ENCODE measurements around the gene SYT17. TPM values are rescaled to one million over a fixed set of nuclear protein-coding genes. Genes with fewer than 3 reads are reported as not detected.

The SYT17 gene
- total RNA-seq, 1 experiment from 2014 or later, result 5.3 TPM

DNA sequence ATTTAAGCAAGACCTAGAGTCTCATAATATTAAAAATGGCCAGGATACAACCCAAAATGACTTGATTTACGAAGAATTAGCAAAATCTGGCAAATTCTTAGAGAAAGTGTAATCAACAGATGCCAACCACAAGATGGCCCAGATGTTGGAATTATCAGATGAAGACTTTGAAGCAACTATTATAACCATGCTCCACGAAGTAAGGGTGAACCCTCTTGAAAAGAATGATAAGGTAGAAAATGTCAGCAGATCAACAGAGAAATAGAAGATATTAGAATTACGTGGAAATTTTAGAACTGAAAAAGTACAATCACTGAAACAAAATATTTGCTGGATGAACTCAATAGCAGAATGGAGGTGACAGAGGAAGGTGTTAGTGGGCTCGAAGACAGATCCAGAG lies 67.4 kb downstream of the SYT17 start:
- no peaks in the 10 kb centered on the region for H3K36me3 ChIP-seq (replicated peaks; ENCODE audit: control insufficient read depth, insufficient read depth, low read length)
- no peak for DNase-seq
- no peak overlapping the region for H3K4me3 ChIP-seq (ENCODE audit: insufficient read depth, low read depth, low read length)
- H3K27me3 ChIP-seq (ENCODE audit: control insufficient read depth, insufficient read depth, low read length), result no peaks in the 10 kb centered on the region

DNA sequence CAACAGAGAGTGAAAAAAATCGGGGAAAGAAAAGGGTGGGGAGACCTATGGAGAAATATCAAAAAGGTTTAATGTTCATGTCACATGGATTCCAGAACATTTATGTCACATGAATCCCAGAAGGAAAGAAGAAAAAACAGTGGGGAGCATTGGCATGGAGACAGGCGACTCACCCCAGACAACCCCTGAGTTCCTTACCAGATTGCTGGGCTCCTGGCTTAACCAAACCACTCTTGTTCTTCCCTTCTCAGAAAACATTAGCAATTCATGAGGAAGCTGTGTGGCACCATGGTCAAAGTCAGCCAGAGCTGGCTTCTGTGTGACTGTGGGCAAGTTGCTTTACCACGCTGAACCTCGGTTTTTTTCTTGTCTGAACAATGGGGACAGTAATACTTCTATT lies 67.8 kb downstream of the SYT17 start:
- Histone ChIP-seq H3K27me3 (ENCODE audit: control insufficient read depth, insufficient read depth, low read length) (no peaks in the 10 kb centered on the region), H3K36me3 (replicated peaks; ENCODE audit: control insufficient read depth, insufficient read depth, low read length) (no peaks in the 10 kb centered on the region), H3K4me3 (ENCODE audit: insufficient read depth, low read depth, low read length) (no peak overlapping the region)
- no peak for DNase-seq

DNA sequence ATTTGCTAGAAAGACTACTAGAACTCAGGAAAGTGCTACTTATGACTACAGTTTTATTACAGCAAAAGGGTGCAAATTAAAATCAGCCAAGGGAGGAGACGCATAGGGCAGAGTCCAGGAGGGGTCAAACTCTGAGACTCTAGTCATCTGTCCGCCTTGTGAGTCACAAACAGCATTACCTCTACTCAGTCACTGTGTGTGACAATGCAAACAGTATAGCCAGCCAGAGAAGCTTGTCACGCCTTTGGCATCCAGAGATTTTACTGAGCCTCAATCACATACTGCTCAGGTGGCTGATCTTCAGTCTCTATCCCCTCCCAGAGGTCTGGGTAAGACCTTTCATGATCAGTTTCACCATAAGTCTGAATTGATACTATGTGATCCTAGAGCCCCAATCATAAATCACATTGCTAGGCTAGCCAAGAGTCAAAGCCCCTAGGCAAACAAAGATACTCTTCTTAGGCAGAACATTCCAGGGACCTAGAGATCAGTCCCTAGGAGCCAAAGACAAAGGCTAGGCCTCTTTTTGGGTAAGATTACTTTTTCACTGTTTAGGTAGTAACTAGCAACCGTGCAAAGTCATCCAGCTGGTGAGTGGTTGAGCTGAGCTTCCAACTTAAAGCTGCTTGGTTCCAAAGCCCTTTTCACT lies 68.6 kb downstream of the SYT17 start:
- no peaks in the 10 kb centered on the region for H3K36me3 ChIP-seq (replicated peaks; ENCODE audit: control insufficient read depth, insufficient read depth, low read length)
- no peak for DNase-seq
- H3K27me3 ChIP-seq (ENCODE audit: control insufficient read depth, insufficient read depth, low read length), result no peaks in the 10 kb centered on the region
- no peak overlapping the region for H3K4me3 ChIP-seq (ENCODE audit: insufficient read depth, low read depth, low read length)

DNA sequence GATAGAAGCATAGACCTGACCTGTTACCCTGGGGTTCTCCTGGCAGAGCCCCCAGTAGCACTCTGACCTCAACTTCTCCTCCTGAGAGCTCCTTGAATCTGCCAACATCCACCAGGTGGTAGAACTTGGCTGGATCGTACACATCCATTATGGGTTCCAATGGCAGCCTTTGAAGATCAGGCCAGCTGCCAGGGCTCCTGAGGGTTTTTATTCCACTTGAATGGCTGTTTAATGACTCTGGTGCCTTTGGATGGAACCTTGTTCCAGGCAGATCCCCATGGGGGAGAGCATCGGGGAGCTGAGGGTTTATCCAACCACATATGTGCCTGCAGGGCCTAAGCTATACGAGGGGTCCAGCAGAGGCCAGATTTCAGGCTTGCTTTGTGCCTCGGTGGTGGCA lies 70.4 kb downstream of the SYT17 start:
- H3K36me3 ChIP-seq (replicated peaks; ENCODE audit: control insufficient read depth, insufficient read depth, low read length), result no peaks in the 10 kb centered on the region
- no peaks in the 10 kb centered on the region for H3K27me3 ChIP-seq (ENCODE audit: control insufficient read depth, insufficient read depth, low read length)
- no peak overlapping the region for H3K4me3 ChIP-seq (ENCODE audit: insufficient read depth, low read depth, low read length)
- DNase-seq, result no peak

DNA sequence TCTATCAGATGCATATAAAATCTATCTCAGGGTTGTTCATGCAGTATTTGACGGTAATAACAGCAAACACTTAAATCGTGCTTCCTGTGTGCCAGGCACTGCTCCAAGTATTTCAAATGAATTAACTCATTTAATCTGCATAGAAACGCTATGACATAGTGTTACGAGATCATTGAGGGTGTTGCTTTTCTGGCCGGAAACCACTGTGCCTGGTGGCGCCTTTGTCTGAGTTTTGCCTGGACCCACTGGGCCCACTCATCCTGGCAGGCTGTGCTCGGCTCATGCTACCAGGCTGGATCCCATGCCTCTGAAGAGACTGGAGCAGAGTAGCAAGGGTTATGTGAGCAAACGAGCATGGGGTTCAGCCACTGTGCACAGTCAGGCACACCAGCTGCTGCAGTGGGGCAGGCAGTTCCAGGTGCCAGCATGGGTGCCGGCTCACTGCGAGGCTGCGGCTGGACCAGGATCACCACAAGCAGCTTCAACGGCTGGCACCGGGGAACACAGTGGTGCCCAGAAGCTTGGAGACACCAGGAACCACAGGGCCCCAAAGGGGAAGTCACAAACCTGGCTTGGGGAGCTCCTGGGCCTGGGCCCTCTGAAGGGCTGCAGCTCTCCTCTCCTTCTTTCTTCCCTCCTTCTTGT lies 71.6 kb downstream of the SYT17 start:
- Histone ChIP-seq H3K4me3 (ENCODE audit: insufficient read depth, low read depth, low read length) (no peak overlapping the region), H3K27me3 (ENCODE audit: control insufficient read depth, insufficient read depth, low read length) (no peaks in the 10 kb centered on the region), H3K36me3 (replicated peaks; ENCODE audit: control insufficient read depth, insufficient read depth, low read length) (no peaks in the 10 kb centered on the region)
- DNase-seq, result no peak

DNA sequence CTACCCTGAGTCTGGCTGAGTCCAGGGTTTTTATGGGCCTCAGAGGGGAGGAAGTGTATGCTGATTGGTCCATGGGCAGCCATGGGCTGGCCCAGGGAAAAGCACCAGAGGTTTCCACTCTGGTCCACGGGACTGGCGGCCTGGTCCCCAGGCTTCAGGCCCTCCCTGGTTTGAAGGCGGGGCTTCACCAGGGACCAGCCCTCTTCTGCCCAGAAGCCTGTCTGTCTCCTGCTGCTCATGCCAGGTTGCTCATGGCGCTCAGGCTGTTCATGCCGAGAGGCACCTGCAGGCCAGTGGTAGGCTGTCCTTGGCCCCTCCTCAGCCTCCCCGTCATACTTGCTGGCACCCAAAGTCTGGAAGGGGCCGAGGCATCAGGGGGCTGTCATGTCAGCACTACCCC lies 72.5 kb downstream of the SYT17 start:
- H3K36me3 ChIP-seq (replicated peaks; ENCODE audit: control insufficient read depth, insufficient read depth, low read length), result no peaks in the 10 kb centered on the region
- DNase-seq, result peak; percentile 39
- H3K27me3 ChIP-seq (ENCODE audit: control insufficient read depth, insufficient read depth, low read length), result no peaks in the 10 kb centered on the region
- H3K4me3 ChIP-seq (ENCODE audit: insufficient read depth, low read depth, low read length), result no peak overlapping the region

DNA sequence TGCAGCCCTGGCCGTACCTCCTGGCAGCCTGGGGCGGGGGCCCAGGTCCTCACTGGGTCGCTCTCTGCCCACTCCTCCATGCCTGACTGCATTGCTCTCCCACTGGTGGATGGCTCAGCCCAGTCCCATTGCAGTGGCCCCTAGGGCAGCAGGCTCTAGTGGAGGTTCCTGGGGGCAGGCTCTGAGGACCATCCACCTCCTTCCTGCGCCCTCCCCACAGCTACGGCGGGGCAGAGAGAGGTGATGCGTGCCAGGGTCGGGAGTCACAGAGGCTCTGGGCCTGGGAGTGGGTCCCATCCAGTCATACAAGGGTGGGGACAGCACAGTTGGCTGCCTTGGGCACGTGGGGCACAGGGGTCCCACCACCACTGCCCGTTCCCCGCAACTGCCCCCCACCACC lies 73.5 kb downstream of the SYT17 start:
- Histone ChIP-seq H3K36me3 (replicated peaks; ENCODE audit: control insufficient read depth, insufficient read depth, low read length) (no peaks in the 10 kb centered on the region), H3K27me3 (ENCODE audit: control insufficient read depth, insufficient read depth, low read length) (no peaks in the 10 kb centered on the region), H3K4me3 (ENCODE audit: insufficient read depth, low read depth, low read length) (no peak overlapping the region)
- no peak for DNase-seq

DNA sequence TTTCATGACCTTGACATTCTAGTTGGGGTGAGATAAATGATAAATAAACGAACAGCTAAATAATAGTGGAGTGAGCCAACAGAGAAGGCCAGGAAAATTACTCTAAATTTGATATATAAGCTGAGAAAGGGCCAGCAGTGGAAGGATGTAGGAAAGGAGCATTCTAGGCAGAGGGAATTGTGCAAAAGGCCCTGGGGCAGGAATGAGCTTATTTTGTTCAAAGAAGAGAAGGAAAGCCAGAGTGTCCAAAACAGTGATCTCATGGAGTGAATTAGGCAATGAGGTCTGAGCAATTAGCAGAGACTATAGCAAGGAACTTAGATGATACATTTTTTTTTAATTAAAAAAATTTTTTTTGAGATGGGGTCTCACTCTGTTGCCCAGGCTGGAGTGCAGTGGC lies 74.1 kb downstream of the SYT17 start:
- Histone ChIP-seq H3K27me3 (ENCODE audit: control insufficient read depth, insufficient read depth, low read length) (no peaks in the 10 kb centered on the region), H3K36me3 (replicated peaks; ENCODE audit: control insufficient read depth, insufficient read depth, low read length) (no peaks in the 10 kb centered on the region), H3K4me3 (ENCODE audit: insufficient read depth, low read depth, low read length) (no peak overlapping the region)
- DNase-seq, result no peak

DNA sequence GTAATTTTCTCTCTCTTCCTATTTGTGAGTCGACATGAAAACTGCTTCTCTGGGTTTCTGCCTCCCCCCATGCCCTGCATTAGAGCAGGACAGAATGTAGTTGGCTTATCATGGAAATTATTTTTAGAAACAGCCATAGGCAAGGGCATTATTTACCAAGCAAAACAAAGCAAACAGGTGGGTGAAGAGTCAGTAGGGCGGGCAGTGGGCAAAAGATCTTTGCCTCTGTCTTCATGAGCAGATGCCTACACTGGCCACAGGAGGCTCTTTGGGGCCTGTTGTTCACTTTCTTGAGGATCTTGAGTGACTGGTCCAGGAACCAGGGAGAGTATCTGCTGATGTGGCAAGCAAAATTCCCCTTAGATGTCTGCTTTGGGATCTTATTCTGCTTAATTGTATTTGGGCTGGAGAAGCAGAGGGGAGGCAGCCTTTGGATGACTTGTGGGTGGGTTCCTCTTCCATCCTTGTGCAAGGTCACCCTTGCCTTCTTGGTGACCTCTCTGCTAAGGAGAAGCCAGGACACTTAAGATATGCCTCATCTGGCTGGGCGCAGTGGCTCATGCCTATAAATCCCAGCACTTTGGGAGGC lies 75.0 kb downstream of the SYT17 start:
- Histone ChIP-seq H3K36me3 (replicated peaks; ENCODE audit: control insufficient read depth, insufficient read depth, low read length) (no peaks in the 10 kb centered on the region), H3K27me3 (ENCODE audit: control insufficient read depth, insufficient read depth, low read length) (no peaks in the 10 kb centered on the region), H3K4me3 (ENCODE audit: insufficient read depth, low read depth, low read length) (no peak overlapping the region)
- no peak for DNase-seq

DNA sequence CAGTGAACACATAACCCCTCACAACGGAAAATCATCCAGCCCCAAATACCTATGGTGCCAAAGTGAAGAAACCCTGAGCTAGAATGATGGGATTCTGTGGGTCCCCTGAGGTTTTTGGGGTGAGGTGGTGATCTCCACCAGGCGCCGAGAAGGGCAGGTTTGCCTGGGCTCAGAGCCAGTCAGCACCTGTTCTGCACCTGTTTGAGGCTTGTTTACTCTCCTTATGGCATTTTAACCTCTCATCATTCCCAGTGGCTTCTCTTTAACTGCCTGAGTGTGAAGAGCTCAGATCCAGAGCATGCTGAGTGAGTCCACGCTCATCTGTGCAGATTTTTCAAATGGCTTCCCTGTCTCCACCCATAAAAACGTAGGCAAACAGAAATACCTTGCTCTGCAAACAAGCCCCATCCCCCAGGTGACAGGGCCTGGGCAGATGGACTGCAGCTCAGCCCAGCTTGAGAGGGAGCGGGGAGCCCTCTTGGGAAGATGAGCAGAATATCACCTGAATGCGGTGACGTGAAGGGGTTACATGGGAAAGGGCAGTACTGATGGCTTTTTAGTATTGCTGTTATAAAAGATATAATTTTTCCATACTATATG lies 77.4 kb downstream of the SYT17 start:
- no peak for DNase-seq
- H3K27me3 ChIP-seq (ENCODE audit: control insufficient read depth, insufficient read depth, low read length), result no peaks in the 10 kb centered on the region
- H3K36me3 ChIP-seq (replicated peaks; ENCODE audit: control insufficient read depth, insufficient read depth, low read length), result no peaks in the 10 kb centered on the region
- no peak overlapping the region for H3K4me3 ChIP-seq (ENCODE audit: insufficient read depth, low read depth, low read length)

DNA sequence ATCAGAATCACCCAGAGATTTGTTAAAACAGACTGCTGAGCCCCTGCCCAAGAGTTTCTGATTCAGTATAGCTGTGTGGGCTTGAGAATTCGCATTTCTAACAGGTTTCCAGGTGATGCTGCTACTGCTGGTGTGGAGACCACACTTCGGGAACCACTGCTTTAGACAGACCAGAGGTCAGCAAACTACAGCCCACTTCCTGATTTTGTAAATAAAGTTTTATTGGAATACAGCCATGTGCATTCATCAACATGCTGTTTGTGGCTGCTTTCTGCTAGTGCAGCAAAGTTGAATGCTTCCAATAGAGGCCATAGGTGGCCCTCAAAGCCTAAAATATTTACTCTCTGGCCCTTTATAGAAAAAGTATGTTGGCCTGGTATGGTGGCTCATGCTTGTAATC lies 84.9 kb downstream of the SYT17 start:
- Histone ChIP-seq H3K27me3 (ENCODE audit: control insufficient read depth, insufficient read depth, low read length) (no peaks in the 10 kb centered on the region), H3K36me3 (replicated peaks; ENCODE audit: control insufficient read depth, insufficient read depth, low read length) (no peaks in the 10 kb centered on the region), H3K4me3 (ENCODE audit: insufficient read depth, low read depth, low read length) (no peak overlapping the region)
- no peak for DNase-seq

DNA sequence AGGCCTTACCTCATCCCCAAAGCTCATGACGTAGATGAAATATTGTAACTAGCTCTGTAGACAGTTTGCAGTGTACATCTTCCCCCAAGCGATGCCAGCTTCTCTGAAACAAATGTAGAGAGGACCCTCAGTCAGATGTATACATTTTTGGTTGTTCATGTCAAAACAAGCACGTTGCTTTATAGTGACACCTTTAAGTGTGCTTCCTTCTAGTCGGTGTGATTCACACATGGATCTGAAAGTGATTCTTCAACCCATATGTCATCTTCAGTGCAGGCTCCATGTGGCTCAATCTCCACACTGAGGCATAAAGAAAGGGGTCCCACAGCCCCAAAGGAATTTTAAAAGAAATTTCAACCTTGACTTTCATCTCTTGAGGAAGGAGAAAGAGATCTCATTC lies 86.6 kb downstream of the SYT17 start:
- Histone ChIP-seq H3K27me3 (ENCODE audit: control insufficient read depth, insufficient read depth, low read length) (no peaks in the 10 kb centered on the region), H3K4me3 (ENCODE audit: insufficient read depth, low read depth, low read length) (no peak overlapping the region), H3K36me3 (replicated peaks; ENCODE audit: control insufficient read depth, insufficient read depth, low read length) (no peaks in the 10 kb centered on the region)
- no peak for DNase-seq

DNA sequence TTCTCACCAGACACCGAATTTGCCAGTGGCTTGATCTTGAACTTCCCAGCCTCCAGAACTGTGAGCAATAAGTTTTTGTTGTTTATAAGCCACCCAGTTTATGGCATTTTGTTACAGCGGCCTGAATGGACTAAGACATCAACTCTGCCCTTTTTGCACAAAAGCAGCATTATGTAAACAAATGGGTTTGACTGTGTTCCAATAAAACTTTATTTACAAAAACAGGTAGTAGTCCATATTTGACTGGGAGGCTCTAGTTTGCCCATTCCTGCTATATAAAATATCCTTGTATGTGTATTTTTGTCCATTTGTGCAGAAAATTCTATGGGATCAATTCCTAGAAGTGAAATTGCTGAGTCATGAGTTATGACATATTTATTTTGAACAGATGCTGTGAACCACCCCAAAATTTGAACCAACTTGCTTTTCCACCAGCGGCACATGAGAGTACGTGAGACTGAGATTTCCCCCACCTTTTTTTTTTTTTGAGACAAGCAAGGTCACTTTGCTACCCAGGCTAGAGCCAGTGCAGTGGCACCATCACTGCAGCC lies 96.2 kb downstream of the SYT17 start:
- H3K36me3 ChIP-seq (replicated peaks; ENCODE audit: control insufficient read depth, insufficient read depth, low read length), result no peaks in the 10 kb centered on the region
- DNase-seq, result no peak
- no peak overlapping the region for H3K4me3 ChIP-seq (ENCODE audit: insufficient read depth, low read depth, low read length)
- H3K27me3 ChIP-seq (ENCODE audit: control insufficient read depth, insufficient read depth, low read length), result no peaks in the 10 kb centered on the region

DNA sequence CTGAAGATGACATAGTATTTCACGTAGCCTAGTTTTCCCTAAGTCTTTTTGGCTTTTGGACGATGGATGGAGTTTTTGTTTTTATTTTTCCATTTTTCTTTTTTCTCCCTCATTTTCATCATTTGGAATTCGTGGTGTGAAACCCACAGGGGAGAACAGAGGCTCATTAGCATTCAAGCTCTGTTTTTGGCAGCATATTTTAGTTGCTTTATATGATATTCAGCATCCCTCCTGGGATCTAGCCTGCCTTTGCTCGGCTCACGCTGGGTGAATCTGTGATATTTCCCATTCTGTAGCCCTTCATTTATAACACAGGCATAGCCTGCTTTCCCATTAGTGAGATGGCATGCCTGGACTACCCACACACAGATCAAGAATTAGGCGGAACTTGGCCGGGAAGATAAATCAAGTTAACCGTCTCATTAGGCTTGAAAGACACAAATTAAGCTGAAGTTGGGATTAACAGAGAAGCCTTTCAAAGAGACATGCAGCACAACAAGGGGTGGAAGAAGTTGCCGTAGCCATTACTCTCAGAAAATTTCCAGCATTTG lies 97.4 kb downstream of the SYT17 start:
- no peaks in the 10 kb centered on the region for H3K36me3 ChIP-seq (replicated peaks; ENCODE audit: control insufficient read depth, insufficient read depth, low read length)
- no peak for DNase-seq
- no peaks in the 10 kb centered on the region for H3K27me3 ChIP-seq (ENCODE audit: control insufficient read depth, insufficient read depth, low read length)
- no peak overlapping the region for H3K4me3 ChIP-seq (ENCODE audit: insufficient read depth, low read depth, low read length)

DNA sequence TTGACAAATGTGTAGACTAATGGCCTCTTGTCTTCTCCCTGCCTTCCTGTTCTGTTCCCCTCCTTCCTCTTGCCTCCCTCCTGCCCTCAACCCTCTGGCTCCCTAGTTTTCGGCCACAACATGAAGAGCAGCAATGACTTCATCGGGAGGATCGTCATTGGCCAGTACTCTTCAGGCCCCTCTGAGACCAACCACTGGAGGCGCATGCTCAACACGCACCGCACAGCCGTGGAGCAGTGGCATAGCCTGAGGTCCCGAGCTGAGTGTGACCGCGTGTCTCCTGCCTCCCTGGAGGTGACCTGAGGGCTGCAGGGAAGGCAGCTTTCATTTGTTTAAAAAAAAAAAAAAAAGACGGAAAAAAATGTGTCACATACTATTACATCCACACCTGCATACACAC lies 98.7 kb downstream of the SYT17 start:
- H3K4me3 ChIP-seq (ENCODE audit: insufficient read depth, low read depth, low read length), result no peak overlapping the region
- no peaks in the 10 kb centered on the region for H3K27me3 ChIP-seq (ENCODE audit: control insufficient read depth, insufficient read depth, low read length)

More for the DNA sequence above, 98.7 kb downstream of the SYT17 start:
- DNase-seq, result no peak
- no peaks in the 10 kb centered on the region for H3K36me3 ChIP-seq (replicated peaks; ENCODE audit: control insufficient read depth, insufficient read depth, low read length)
